ENCODE measurements around the gene TRH. TPM values are rescaled to one million over a fixed set of nuclear protein-coding genes. Genes with fewer than 3 reads are reported as not detected.
"Not testable (repeated sequence)": the region's sequence is repeated elsewhere in the genome, so short reads cannot be mapped to it uniquely, and the experiment has no call there.

Gene TRH
- total RNA-seq, 1 experiment from 2014 or later = not detected

DNA sequence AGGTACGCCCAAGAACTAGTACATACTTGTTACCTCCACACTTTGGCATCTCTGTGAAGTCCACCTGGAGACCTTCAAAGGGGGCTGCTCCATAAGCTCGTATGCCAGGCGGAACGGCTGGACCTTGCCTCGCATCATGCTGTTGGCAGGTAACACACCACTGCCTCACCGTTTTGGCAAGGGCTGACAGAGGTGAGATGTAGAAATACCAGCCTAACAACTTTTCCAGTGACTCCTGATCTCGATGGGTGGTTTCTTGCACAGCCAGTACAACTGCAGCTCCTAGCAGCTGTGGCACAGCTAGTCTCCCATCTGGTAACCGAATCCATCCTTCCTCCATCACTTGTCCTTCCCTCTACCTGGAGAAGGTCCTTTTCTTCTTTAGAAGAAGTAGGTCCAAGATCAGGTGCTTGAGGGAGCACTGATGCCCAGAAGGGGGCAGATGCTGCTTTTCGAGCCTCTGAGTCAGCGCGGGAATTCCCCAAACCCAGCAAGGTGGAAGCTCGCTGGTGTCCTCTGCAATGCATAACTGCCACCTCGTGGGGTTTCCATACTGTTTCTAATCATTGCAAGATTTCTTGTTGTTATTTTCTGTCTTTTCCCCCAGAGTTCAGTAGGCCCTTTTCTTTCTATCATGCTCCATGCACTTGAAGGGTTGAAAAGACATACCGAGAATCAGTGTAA lies 51.8 kb downstream of the TRH start:
- H3K27ac Mint-ChIP-seq (ENCODE audit: unreplicated experiment) = peak overlapping the region; percentile 36
- intact Hi-C loops (cut with micrococcal nuclease; ENCODE audit: unreplicated experiment); H3K9me3 Mint-ChIP-seq (ENCODE audit: low read depth, unreplicated experiment); H3K4me3 Mint-ChIP-seq (ENCODE audit: low read depth, unreplicated experiment); BruUV-seq (replicated peaks): not testable (repeated sequence)
- H3K4me1 Mint-ChIP-seq (ENCODE audit: low read depth, unreplicated experiment) = peaks cover 19% of the 10 kb centered on the region
- CTCF ChIA-PET = interaction anchor here (0.7 to 2.1 kb wide), 2 partner anchors 72 to 84 kb away, joined by 4 to 6 read pairs; no protein-coding TSS in a partner anchor
- peak; percentile 71 for DNase-seq
- peaks cover 10% of the 10 kb centered on the region for H3K36me3 Mint-ChIP-seq (ENCODE audit: insufficient read depth, unreplicated experiment)
- peaks cover 15% of the 10 kb centered on the region for H3K27me3 Mint-ChIP-seq (ENCODE audit: unreplicated experiment)
- TF ChIP-seq CTCF (IDR thresholded peaks at IDR 0.05; ENCODE audit: unreplicated experiment) = peak; percentile 52

DNA sequence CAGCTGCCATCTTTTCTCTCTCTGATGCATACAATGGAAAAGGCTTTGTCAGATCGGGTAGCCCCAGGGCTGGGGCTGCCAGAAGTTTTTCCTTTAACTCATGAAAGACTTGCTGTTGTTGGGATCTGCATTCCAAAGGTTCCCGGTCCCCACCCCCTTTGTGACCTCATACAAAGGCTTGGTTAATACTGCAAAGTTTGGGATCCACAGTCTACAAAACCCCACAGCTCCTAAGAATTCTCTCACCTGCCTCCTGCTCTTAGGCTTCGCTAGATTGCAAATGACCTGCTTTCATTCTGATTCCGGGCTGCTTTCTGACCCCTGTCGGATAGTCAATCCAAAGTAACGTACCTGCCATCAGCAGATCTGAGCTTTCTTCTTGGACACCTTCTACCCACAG lies 52.9 kb downstream of the TRH start:
- Mint-ChIP-seq H3K36me3 (ENCODE audit: insufficient read depth, unreplicated experiment) (peaks cover 10% of the 10 kb centered on the region), H3K4me1 (ENCODE audit: low read depth, unreplicated experiment) (peaks cover 19% of the 10 kb centered on the region)
- intact Hi-C loops (cut with micrococcal nuclease; ENCODE audit: unreplicated experiment); H3K27me3 Mint-ChIP-seq (ENCODE audit: unreplicated experiment); H3K27ac Mint-ChIP-seq (ENCODE audit: unreplicated experiment); H3K4me3 Mint-ChIP-seq (ENCODE audit: low read depth, unreplicated experiment); H3K9me3 Mint-ChIP-seq (ENCODE audit: low read depth, unreplicated experiment); DNase-seq; BruUV-seq (replicated peaks): not testable (repeated sequence)
- CTCF ChIA-PET = interaction anchor here (2.1 kb wide), 1 partner anchor 85 kb away, joined by 6 read pairs; no protein-coding TSS in a partner anchor

Other genes starting within 250 kb of the TRH start
- 51.7 and 57.2 TPM in 2 replicates for gene TMCC1, start 81.0 kb upstream of the TRH start, total RNA-seq (2022)
- 1.6 and 2.0 TPM in 2 replicates for gene ALG1L2, start 107.1 kb downstream of the TRH start, total RNA-seq (2022)

Data from Calu3 (cell line).